Left kidney (tissue), 2 donors: ENCODE results near the gene SHE. TPM values are rescaled to one million over a fixed set of nuclear protein-coding genes. Genes with fewer than 3 reads are reported as not detected.

ENCODE experiments used
- DNase-seq: peaks from one replicate; pipeline ENCODE4 v3.0.0-alpha.2; 2013
- polyA plus RNA-seq: library from polyadenylated mRNA; unstranded; fragments of 120-200 nt; gene quantifications from one replicate; pipeline ENCODE4 v1.2.1, GENCODE V29; 2013; ENCODE audit not compliant: insufficient read length

SHE gene
- polyA plus RNA-seq, 1 donor = 9.8 TPM

DNA sequence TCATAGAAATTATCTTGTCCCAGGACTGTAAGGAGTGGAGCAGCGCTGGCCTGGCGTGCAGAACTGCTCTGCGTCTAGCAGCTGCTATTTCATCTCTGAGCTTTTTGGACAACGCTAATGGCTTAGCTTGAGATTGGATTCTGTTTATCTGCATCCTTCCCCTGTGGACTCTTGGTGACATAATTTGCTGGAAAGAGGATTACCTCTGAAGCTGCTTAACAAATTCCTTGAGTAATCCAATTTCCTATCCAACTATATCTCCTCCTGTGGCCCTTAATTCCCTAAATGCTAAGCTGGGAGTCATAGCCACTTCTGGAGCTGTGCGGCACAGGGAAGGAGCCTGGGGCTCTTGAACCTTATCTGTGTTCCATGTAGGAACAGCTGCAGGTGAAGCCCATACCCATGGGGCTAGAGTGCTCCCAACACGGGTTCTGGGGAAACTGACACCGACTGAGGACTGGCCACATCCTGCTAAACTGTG lies 53.8 kb downstream of the SHE start:
- DNase-seq = no peak

- no peak for DNase-seq
Measured at GRCh38 chr1:154446789-154447188, 55.4 kb downstream of the SHE start.

DNA sequence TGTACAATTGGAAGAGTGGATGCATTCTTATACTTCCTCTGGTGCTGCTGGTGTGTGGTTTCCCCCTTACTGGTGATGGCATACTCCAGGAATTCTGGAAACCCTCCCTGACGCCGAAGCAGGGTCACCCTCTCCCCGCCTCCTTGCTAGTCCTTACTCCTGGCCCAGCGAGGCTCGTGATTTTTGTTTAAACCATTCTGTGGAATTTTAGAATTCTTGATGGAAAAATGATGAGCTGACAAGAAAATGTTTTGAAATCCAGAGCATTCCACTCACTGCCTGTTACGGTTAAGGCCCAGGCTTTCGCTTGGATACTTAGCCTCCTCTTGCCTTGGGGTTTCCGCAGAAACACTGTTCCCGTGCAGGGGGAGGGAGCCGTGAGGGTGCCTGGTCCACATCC lies 55.9 kb downstream of the SHE start:
- no peak for DNase-seq

- no peak for DNase-seq
Measured at GRCh38 chr1:154445040-154445472, 57.2 kb downstream of the SHE start.

GRCh38 chr1:154443274-154444013 lies 58.8 kb downstream of the SHE start:
- DNase-seq = no peak

DNA sequence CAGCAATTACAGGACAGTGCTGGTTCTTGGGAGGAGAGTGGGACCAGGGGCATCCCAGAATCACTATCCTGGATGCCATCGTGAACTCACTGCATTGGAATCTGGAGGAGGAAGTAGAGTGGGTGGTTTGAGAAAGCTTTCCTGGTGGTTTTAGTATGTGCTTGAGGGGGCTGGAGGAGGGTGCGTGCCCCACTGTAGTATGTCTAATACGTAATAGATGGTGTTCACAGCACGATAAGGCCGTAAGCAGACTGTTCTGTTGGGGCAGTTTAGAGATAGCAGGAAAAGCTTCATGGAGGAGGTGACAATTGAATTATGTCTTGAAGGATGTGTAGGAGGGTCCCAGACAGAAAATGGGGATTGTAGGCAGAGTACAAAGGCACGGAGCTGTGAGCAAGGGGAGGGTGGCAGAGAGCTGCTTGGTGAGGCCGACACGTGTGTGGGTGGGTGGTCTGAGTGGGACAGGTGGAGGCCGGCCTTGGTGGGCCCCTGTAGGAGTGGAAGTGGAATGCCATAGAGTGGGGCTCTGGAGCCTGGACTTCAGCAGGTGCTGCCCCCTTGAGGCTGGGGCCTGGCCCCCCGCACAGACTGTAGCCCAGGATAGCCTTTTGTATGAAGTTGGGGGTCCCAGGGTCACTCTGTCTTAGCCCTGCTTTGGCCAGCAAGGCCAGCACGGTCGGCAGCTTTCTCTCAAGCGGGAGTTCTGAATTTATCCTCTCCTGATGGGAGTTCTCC lies 60.0 kb downstream of the SHE start:
- DNase-seq = no peak

DNA sequence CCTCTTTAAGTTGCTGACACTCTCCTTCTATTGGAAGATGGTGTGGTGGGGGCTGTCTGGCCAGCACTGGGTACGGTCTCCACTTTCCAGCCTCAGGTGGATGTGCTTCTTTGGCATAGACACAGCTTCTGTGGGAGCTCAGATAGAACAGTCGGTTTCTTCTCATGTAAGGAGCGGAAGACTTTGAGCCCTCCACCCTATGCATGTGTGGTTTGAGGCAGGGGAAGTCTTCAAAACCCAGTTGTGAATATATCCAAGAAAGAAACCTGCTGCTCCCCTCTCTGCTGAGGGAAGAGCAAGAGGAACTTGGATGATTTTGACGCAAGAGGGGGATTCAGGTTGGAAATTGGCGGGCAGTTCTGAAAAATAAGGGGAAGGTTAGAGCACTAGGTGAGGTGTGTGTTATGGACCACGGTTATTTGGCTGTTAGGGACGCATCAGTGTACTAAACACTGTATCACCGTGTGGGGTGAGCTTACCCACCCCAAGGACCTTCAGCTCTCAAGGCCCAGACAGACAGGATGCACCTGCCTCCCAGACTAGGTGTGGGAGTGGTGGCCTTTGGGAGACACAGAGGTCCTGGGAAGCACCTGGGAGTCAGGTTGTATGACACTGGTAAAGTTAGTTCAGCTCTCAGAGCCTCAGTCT lies 60.8 kb downstream of the SHE start:
- DNase-seq = no peak

DNA sequence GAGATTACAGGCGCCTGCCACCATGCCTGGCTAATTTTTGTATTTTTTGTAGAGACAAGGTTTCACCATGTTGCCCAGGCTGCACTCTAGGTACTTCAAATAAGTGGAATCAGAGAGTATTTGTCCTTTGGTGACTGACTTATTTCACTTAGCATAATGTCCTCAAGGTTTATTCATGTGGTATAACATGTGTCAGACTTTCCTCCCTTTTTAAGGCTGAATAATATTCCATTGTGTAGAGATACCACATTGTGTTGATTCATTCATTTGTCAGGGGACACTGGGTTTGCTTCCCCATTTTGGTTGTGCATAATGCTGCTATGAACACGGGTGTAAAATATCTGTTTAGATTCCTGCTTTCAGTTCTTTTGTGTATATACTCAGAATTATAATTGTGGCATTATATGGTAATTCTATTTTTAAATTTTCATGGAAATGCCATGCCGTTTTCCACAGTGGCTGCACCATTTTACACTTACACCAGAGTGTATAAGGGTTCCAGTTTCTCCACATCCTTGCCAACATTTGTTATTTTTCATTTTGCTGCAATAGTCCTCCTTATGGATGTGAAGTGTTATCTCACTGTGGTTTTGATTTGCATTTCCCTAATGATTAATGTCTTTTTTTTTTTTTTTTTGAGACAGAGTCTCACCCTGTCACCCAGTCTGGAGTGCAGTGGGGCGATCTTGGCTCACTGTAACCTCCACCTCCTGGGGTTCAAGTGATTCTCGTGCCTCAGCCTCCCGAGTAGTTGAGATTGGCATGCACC lies 62.0 kb downstream of the SHE start:
- DNase-seq = no peak

DNA sequence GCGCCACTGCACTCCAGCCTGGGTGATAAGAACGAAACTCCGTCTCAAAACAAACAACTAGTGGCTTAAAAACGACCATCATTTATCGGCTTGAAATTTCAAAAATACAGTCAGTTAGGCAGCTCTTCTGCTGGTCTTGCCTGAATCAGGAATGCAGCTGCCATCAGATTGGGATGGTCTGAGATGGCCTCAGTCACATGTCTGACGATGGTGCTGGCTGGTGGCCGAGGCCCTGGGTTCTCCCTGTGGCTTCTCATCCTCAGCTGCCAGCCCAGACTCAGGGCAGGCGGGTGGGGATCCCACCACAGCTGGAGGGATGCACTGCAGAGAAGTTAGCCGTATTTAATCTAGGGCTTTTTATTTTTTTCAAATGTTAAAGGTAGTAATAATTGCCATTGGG lies 65.8 kb downstream of the SHE start:
- no peak for DNase-seq

DNA sequence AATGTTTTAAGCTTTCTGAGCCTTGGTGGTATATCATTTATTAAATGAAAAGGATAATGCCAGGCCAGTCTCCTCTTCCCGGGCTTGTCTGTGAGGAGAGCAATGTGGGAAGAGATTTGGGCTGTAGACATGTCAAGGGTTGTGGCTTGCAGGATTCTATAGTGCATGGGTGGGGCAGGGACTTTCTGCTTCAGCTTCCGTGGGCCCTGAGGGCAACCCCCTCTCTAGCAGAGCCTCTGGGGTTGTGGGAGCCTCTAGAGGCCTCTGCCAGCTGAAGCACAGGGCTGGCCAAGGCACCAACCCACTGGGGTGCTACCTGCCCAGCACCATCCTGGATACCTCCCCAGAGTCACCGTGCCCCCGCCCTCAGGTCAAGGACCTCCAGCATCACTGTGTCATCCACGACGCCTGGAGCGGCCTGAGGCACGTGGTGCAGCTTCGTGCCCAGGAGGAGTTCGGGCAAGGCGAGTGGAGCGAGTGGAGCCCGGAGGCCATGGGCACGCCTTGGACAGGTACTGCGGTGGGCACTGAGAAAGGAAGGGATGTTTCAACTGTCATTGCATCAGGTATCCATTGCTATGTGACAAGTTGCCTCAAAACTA lies 66.5 kb downstream of the SHE start:
- DNase-seq = no peak

DNA sequence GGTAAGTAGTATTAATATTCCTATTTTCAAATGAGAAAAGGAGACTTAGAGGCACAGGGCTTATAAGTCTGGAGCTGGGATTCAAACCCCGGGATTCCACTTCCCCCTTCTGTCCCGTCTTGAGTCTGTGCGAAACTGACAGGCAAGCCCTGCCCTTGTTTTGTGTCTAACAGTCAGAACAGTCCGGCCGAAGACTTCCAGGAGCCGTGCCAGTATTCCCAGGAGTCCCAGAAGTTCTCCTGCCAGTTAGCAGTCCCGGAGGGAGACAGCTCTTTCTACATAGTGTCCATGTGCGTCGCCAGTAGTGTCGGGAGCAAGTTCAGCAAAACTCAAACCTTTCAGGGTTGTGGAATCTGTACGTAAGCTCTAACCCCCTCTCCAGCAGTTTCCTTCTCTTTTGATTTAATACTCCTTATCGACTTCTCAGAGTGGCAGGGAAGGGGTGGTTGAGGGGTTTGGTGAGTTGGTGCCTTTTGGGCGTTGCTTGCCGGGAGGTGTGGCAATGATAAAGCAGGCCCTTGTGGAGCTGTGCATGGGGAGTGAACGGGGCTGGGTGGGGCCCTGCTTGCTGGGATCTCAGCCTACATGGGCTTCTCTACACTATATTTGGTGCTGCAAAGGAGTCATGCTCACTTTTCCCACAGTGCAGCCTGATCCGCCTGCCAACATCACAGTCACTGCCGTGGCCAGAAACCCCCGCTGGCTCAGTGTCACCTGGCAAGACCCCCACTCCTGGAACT lies 67.7 kb downstream of the SHE start:
- DNase-seq = no peak

DNA sequence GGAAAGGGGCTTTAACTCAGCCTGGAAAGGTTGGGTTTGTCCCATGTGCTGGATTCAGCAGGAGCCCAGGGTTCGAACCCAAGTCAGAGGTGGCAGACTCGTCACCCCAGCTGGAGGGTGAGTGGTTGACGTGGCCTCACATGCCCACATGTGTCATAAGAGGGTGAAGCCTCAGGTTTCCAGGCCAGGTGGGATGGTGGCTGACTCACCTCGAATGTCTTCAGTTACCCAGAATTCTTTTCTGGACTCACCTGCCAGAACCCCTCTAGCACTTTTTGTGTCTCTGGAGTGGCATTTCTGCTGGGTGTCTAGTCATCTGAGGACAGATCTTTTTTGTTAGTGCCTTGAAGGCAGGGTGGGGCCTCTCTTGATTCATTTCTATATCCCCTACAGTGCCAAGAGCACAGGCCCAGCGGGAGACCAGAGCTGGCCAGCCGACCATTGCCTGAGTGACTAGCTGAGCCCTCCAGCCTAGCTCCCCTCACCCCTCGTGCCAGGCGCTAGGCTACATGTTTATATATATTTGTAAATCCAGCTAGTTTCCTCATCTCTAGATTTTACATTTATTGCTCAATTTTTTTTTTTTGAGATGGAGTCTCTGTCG lies 68.9 kb downstream of the SHE start:
- no peak for DNase-seq

DNA sequence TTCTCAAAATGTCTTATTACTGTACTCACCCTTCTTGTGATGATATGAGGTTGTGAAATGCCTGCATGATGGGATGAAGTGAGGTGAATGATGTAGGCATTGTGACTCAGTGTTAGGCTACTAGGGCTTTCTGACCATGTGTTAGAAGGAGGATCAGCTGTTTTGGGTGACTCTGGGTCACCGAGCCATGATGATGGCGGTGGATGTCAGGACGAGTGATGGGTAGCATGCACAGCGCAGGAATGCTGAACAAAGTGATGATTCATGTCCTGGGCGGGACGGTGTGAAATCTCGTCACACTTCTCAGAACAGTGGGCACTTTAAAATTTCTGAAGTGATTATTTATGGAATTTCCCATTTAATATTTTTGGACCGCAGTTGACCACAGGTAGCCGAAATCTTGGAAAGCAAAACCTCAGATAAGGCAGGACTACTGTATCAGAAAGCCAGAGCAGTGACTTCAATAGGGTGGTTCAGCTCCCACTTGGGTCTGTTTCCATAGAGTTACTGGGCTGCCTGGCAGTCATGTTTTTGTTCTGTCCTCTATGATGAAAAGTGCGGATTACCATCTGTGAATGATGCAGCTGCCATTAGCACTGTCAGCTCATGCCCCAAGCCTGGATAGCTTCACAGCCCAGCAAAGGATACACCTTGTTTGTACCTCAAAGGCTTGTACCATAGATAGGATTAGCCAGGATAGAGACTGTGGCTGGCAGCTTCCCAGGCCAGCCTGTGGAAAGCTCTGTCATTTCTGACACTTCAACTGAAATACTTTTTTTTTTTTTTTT lies 70.4 kb downstream of the SHE start:
- no peak for DNase-seq

GRCh38 chr1:154430903-154431302 lies 71.3 kb downstream of the SHE start:
- DNase-seq = no peak

- no peak for DNase-seq
Measured at GRCh38 chr1:154429841-154430611, 72.2 kb downstream of the SHE start.
